HepG2 (cell line): ENCODE results near the gene FANCD2. TPM values are rescaled to one million over a fixed set of nuclear protein-coding genes. Genes with fewer than 3 reads are reported as not detected.
A peak's percentile ranks its signal among the peaks of the same experiment; 100 is the strongest.

ENCODE experiments used
- ARNT2 ChIP-seq: sonication (generic); formaldehyde crosslinking; IDR thresholded peaks from 2 replicates; pipeline ENCODE4 v1.8.0; 2022; ENCODE audit warnings: mild to moderate bottlenecking, low read depth, missing genetic modification reagents, moderate library complexity
- ASH2L ChIP-seq: fragments of 300-600, 200-600 bp; sonication (generic); IDR thresholded peaks from 2 replicates; pipeline ENCODE4 v1.7.0; 2017; ENCODE audit warnings: low read depth, mild to moderate bottlenecking, moderate library complexity, mixed read lengths, low read length; ENCODE audit not compliant: insufficient read length
- CBFB ChIP-seq: sonication (generic); formaldehyde crosslinking; IDR thresholded peaks from 2 replicates; pipeline ENCODE4 v1.4.0; 2020; ENCODE audit warnings: missing genetic modification reagents
- CHD4 ChIP-seq: fragments of 200-600 bp; sonication (generic); IDR thresholded peaks from 2 replicates; pipeline ENCODE4 v1.7.0; 2017; ENCODE audit warnings: mild to moderate bottlenecking, low read length, borderline replicate concordance
- CREM ChIP-seq, 2 experiments: sonication (generic) in 1 of 2; formaldehyde crosslinking in 1 of 2; IDR thresholded peaks; 2 replicates each; pipeline versions ENCODE4 v1.4.0 to v1.6.1; 2016 to 2020; ENCODE audit warnings: antibody characterized with exemption in 1 of 2, mild to moderate bottlenecking in 1 of 2, missing genetic modification reagents in 1 of 2
- CTCF ChIP-seq: sonication (generic); formaldehyde crosslinking; IDR thresholded peaks from 2 replicates; pipeline ENCODE4 v1.5.0; 2020; ENCODE audit warnings: mild to moderate bottlenecking, missing genetic modification reagents, moderate library complexity
- HNF4A ChIP-seq: sonication (generic); formaldehyde crosslinking; IDR thresholded peaks from 2 replicates; pipeline ENCODE4 v1.4.0; 2020; ENCODE audit warnings: missing genetic modification reagents
- HNRNPK ChIP-seq: fragments of 200-400 bp; formaldehyde crosslinking; IDR thresholded peaks from 2 replicates; pipeline ENCODE4 v1.6.1; 2018; ENCODE audit warnings: low read length, low read depth, moderate library complexity, mild to moderate bottlenecking; ENCODE audit not compliant: poor library complexity, severe bottlenecking
- HOXA3 ChIP-seq: sonication (generic); formaldehyde crosslinking; IDR thresholded peaks from 2 replicates; pipeline ENCODE4 v1.5.0; 2020; ENCODE audit warnings: missing genetic modification reagents
- KAT8 ChIP-seq: IDR thresholded peaks from 2 replicates; pipeline ENCODE4 v1.6.1; 2016; ENCODE audit warnings: missing genetic modification reagents, missing compliant biosample characterization
- LRRFIP1 ChIP-seq: sonication (generic); formaldehyde crosslinking; conservative IDR thresholded peaks from 2 replicates; pipeline ENCODE4 v1.4.0; 2020; ENCODE audit warnings: missing genetic modification reagents
- MAFG ChIP-seq: sonication (generic); formaldehyde crosslinking; IDR thresholded peaks from 2 replicates; pipeline ENCODE4 v1.5.1; 2020; ENCODE audit warnings: mild to moderate bottlenecking, missing genetic modification reagents
- NFRKB ChIP-seq: fragments of 450-650 bp; IDR thresholded peaks from 2 replicates; pipeline ENCODE4 v1.6.1; 2017
- NR2F2 ChIP-seq: IDR thresholded peaks from 2 replicates; pipeline ENCODE4 v1.6.1; 2012; ENCODE audit warnings: low read depth, inconsistent platforms, borderline replicate concordance
- NR2F6 ChIP-seq, 2 experiments: IDR thresholded peaks; 2 replicates each; pipeline ENCODE4 v1.6.1; 2016; ENCODE audit warnings: antibody characterized with exemption in 1 of 2, mild to moderate bottlenecking in 1 of 2
- PHF21A ChIP-seq: sonication (generic); formaldehyde crosslinking; IDR thresholded peaks from 2 replicates; pipeline ENCODE4 v1.5.0; 2020; ENCODE audit warnings: mild to moderate bottlenecking, missing genetic modification reagents
- RARA ChIP-seq: IDR thresholded peaks from 2 replicates; pipeline ENCODE4 v1.6.1; 2016; ENCODE audit warnings: missing genetic modification reagents, missing compliant biosample characterization
- SAFB2 ChIP-seq: sonication (generic); formaldehyde crosslinking; IDR thresholded peaks from 2 replicates; pipeline ENCODE4 v1.5.1; 2020; ENCODE audit warnings: missing genetic modification reagents, low read depth, mild to moderate bottlenecking, borderline replicate concordance
- SOX13 ChIP-seq, 3 experiments: fragments of 450-650 bp in 1 of 3; sonication (generic) in 1 of 3; formaldehyde crosslinking in 1 of 3; IDR thresholded peaks in 2 of 3; conservative IDR thresholded peaks in 1 of 3; 2 replicates each; pipeline versions ENCODE4 v1.5.0 to v1.6.1; 2016 to 2020; ENCODE audit warnings: antibody characterized with exemption in 1 of 3, mild to moderate bottlenecking in 1 of 3, missing compliant biosample characterization in 1 of 3, missing genetic modification reagents in 1 of 3, moderate library complexity in 1 of 3
- SOX5 ChIP-seq: IDR thresholded peaks from 2 replicates; pipeline ENCODE4 v1.6.1; 2016; ENCODE audit warnings: borderline replicate concordance
- TEAD3 ChIP-seq: optimal IDR thresholded peaks from 2 replicates; pipeline ENCODE3; 2016; ENCODE audit warnings: borderline replicate concordance
- ZBTB3 ChIP-seq: sonication (generic); formaldehyde crosslinking; IDR thresholded peaks from 2 replicates; pipeline ENCODE4 v1.4.0; 2020; ENCODE audit warnings: low read depth, mild to moderate bottlenecking, moderate library complexity, missing genetic modification reagents, borderline replicate concordance
- ZFP37 ChIP-seq: sonication (generic); formaldehyde crosslinking; IDR thresholded peaks from 2 replicates; pipeline ENCODE4 v1.4.0; 2020; ENCODE audit warnings: missing genetic modification reagents, borderline replicate concordance
- ZMYM2 ChIP-seq: sonication (generic); formaldehyde crosslinking; IDR thresholded peaks from 2 replicates; pipeline ENCODE4 v1.8.0; 2022; ENCODE audit warnings: mild to moderate bottlenecking, missing genetic modification reagents
- ZNF251 ChIP-seq: sonication (generic); formaldehyde crosslinking; IDR thresholded peaks from 2 replicates; pipeline ENCODE4 v1.9.0; 2021; ENCODE audit warnings: mild to moderate bottlenecking, missing genetic modification reagents
- ZNF557 ChIP-seq: sonication (generic); formaldehyde crosslinking; IDR thresholded peaks from 2 replicates; pipeline ENCODE4 v1.4.0; 2020; ENCODE audit warnings: missing genetic modification reagents
- ZNF558 ChIP-seq: sonication (generic); formaldehyde crosslinking; IDR thresholded peaks from 2 replicates; pipeline ENCODE4 v1.9.0; 2022; ENCODE audit warnings: mild to moderate bottlenecking, missing genetic modification reagents, borderline replicate concordance
- polyA plus RNA-seq, 8 experiments: library from polyadenylated mRNA; depleted of rRNA in 3 of 8; stranded (reverse) in 7 of 8; unstranded in 1 of 8; fragments of >200 nt; fragmentation: Illumina TruSeq in 4 of 8; extraction: Trizol in 4 of 8; gene quantifications; 2 replicates each; pipeline versions ENCODE4 v1.2.1 to v1.2.3, GENCODE V29; 2011 to 2016; ENCODE audit warnings: low read depth in 4 of 8, missing spikeins in 1 of 8, mixed read lengths in 1 of 8; ENCODE audit not compliant: insufficient read depth in 1 of 8
- total RNA-seq, 5 experiments: library from RNA; depleted of rRNA; stranded (reverse); fragments of >200 nt; fragmentation: Illumina TruSeq; extraction: Trizol; gene quantifications; 2 replicates each; pipeline ENCODE4 v1.2.3, GENCODE V29; 2016; ENCODE audit warnings: low read depth in 1 of 5

FANCD2 gene
- total and polyA plus RNA-seq, 2 of the 13 experiments (the other 11 are each of a cell fraction or from before 2014, with no cell fraction given): 10.1 to 42.0 TPM

GRCh38 chr3:10006048-10006761, 20.0 kb upstream of the FANCD2 start (continued):
- TF ChIP-seq CTCF (CRISPR knock-in tag) (0 out of 2 replicates have a peak, but pooled peaks have one; percentile 7), SAFB2 (CRISPR knock-in tag) (0 out of 2 replicates have a peak, but pooled peaks have one; percentile 8), NFRKB (no peak), LRRFIP1 (no peak), ASH2L (no peak), HNF4A (peak; percentile 89), PHF21A (CRISPR knock-in tag) (0 out of 2 replicates have a peak, but pooled peaks have one; percentile 21), RARA (CRISPR knock-in tag) (peak; percentile 96), TEAD3 (CRISPR knock-in tag) (peak; percentile 14), SOX5 (CRISPR knock-in tag) (peak; percentile 55; the same call in 1 of the 2 replicates), ZNF557 (no peak), NR2F2 (peak; percentile 81), HNRNPK (no peak), NR2F6 (IDR thresholded peaks at IDR 0.05) (peak; percentile 87), NR2F6 (CRISPR knock-in tag; IDR thresholded peaks at IDR 0.05) (peak; percentile 85), ARNT2 (CRISPR knock-in tag) (no peak), KAT8 (CRISPR knock-in tag) (0 out of 2 replicates have a peak, but pooled peaks have one; percentile 34), CREM (IDR thresholded peaks at IDR 0.05) (peak; percentile 44; the same call in 1 of the 2 replicates), CREM (CRISPR knock-in tag; IDR thresholded peaks at IDR 0.05) (no peak), ZNF558 (CRISPR knock-in tag) (no peak), CBFB (CRISPR knock-in tag) (no peak), SOX13 (IDR thresholded peaks at IDR 0.05) (no peak), SOX13 (CRISPR knock-in tag; conservative IDR thresholded peaks at IDR 0.05 in 1 of 2, IDR thresholded peaks at IDR 0.05 in 1 of 2) (peak in 1 of 2 experiments; percentile 31; a peak in 1 of 4 replicates), HOXA3 (CRISPR knock-in tag) (0 out of 2 replicates have a peak, but pooled peaks have one; percentile 37), CHD4 (no peak), MAFG (CRISPR knock-in tag) (no peak), ZNF251 (CRISPR knock-in tag) (no peak), ZMYM2 (CRISPR knock-in tag) (no peak), ZFP37 (CRISPR knock-in tag) (no peak), ZBTB3 (no peak)
